K562 (cell line): Measurements from ENCODE around the gene SMIM13. TPM values are rescaled to one million over a fixed set of nuclear protein-coding genes. Genes with fewer than 3 reads are reported as not detected.

Experiments used
- CHCHD3 ChIP-seq: fragments of 250-450 bp; sonication (Bioruptor Pico); IDR thresholded peaks from 2 replicates; pipeline ENCODE4 v2.1.2; 2022; ENCODE audit warnings: mild to moderate bottlenecking
- CTCF ChIP-seq, 3 experiments: IDR thresholded peaks in 2 of 3; conservative IDR thresholded peaks in 1 of 3; 2 replicates each; pipeline ENCODE4 v1.5.1; 2011 to 2012; ENCODE audit warnings: low read length in 3 of 3, mild to moderate bottlenecking in 3 of 3, control low read depth in 2 of 3, improper control_type of control experiment in 1 of 3, inconsistent platforms in 1 of 3, low read depth in 1 of 3, mixed read lengths in 1 of 3, moderate library complexity in 1 of 3; ENCODE audit not compliant: insufficient read depth in 2 of 3
- ERF ChIP-seq: fragments of 450-650 bp; formaldehyde crosslinking; IDR thresholded peaks from 2 replicates; pipeline ENCODE4 v1.4.0; 2020; ENCODE audit warnings: mild to moderate bottlenecking, mixed read lengths
- GABPB1 ChIP-seq: sonication (generic); formaldehyde crosslinking; IDR thresholded peaks from 2 replicates; pipeline ENCODE4 v1.8.0; 2022; ENCODE audit warnings: mild to moderate bottlenecking, missing genetic modification reagents
- ID3 ChIP-seq, 2 experiments: fragments of 250-450 bp in 1 of 2; fragments of 450-650 bp in 1 of 2; sonication (Bioruptor Pico) in 1 of 2; IDR thresholded peaks; 2 replicates each; pipeline versions ENCODE4 v1.6.1 to v1.8.0; 2016 to 2021; ENCODE audit warnings: mild to moderate bottlenecking in 2 of 2, moderate library complexity in 2 of 2, missing compliant biosample characterization in 1 of 2, missing genetic modification characterization in 1 of 2
- ILK ChIP-seq: fragments of 450-650 bp; IDR thresholded peaks from 2 replicates; pipeline ENCODE4 v1.6.1; 2016; ENCODE audit warnings: missing genetic modification characterization, low read depth, mild to moderate bottlenecking, missing compliant biosample characterization, moderate library complexity, borderline replicate concordance
- KAT2B ChIP-seq: IDR thresholded peaks from one replicate; pipeline ENCODE4 v1.6.1; 2012; ENCODE audit warnings: low read depth, mild to moderate bottlenecking, control low read depth, inconsistent platforms, low read length, moderate library complexity
- POLR2H ChIP-seq: IDR thresholded peaks from 2 replicates; pipeline ENCODE4 v1.6.1; 2016; ENCODE audit warnings: missing genetic modification characterization, low read depth, mild to moderate bottlenecking, control low read depth, missing compliant biosample characterization, moderate library complexity
- RAD21 ChIP-seq, 2 experiments: fragments of 250-450 bp in 1 of 2; fragments of 450-650 bp in 1 of 2; sonication (Bioruptor Pico) in 1 of 2; formaldehyde crosslinking in 1 of 2; IDR thresholded peaks in 1 of 2; conservative IDR thresholded peaks in 1 of 2; 2 replicates each; pipeline versions ENCODE4 v1.4.0 to v1.8.0; 2020 to 2022; ENCODE audit warnings: mild to moderate bottlenecking in 2 of 2, moderate library complexity in 1 of 2
- U2AF1 ChIP-seq: fragments of 200-400 bp; formaldehyde crosslinking; optimal IDR thresholded peaks from 2 replicates; pipeline ENCODE3; 2017; ENCODE audit warnings: mild to moderate bottlenecking, low read depth, low read length, moderate library complexity
- ZNF124 ChIP-seq: sonication (generic); formaldehyde crosslinking; IDR thresholded peaks from 2 replicates; pipeline ENCODE4 v1.8.1; 2022; ENCODE audit warnings: missing genetic modification reagents
- ZNF41 ChIP-seq: fragments of 250-450 bp; sonication (Bioruptor Pico); conservative IDR thresholded peaks from 2 replicates; pipeline ENCODE4 v1.4.0; 2020; ENCODE audit warnings: mild to moderate bottlenecking
- polyA plus RNA-seq, 8 experiments: library from polyadenylated mRNA; depleted of rRNA in 4 of 8; stranded (reverse) in 5 of 8; unstranded in 3 of 8; fragments of >200 nt; fragmentation: Nextera tagmentation in 2 of 8; fragmentation: Illumina TruSeq in 1 of 8; extraction: Ambion mirVana in 2 of 8; extraction: Trizol in 1 of 8; gene quantifications; 2 replicates each; pipeline versions ENCODE4 v1.2.1 to v1.2.3, GENCODE V29; 2011 to 2014; ENCODE audit warnings: inconsistent platforms in 1 of 8, missing spikeins in 1 of 8
- total RNA-seq, 7 experiments: library from RNA; depleted of rRNA in 6 of 7; stranded (reverse); fragments of >200 nt in 6 of 7; fragmentation: Illumina TruSeq in 2 of 7; extraction: Trizol in 2 of 7; gene quantifications; 2 replicates each; pipeline versions ENCODE4 v1.2.1 to v1.2.3, GENCODE V29; 2011 to 2021; ENCODE audit warnings: low replicate concordance in 1 of 7
- TF ChIP-seq, protein P1 (sequence below), 2 experiments: fragments of 450-650 bp in 1 of 2; IDR thresholded peaks; 2 replicates each; pipeline ENCODE4 v1.6.1; 2011 to 2017; ENCODE audit warnings: low read depth in 2 of 2, antibody characterized with exemption in 1 of 2, borderline replicate concordance in 1 of 2, low read length in 1 of 2, mild to moderate bottlenecking in 1 of 2, mixed read lengths in 1 of 2; ENCODE audit not compliant: control insufficient read depth in 1 of 2
- TF ChIP-seq, protein P2 (sequence below): sonication (generic); formaldehyde crosslinking; IDR thresholded peaks from 2 replicates; pipeline ENCODE4 v1.8.1; 2023; ENCODE audit warnings: mild to moderate bottlenecking, missing genetic modification reagents
- TF ChIP-seq, protein P3 (sequence below): fragments of 250-450 bp; sonication (Bioruptor Pico); IDR thresholded peaks from 2 replicates; pipeline ENCODE4 v1.8.0; 2021; ENCODE audit warnings: moderate library complexity, mild to moderate bottlenecking, inconsistent platforms

SMIM13 gene
- total and polyA plus RNA-seq, 9 of the 15 experiments (the other 6 are each of a cell fraction or from before 2014, with no cell fraction given) = 5.5 to 24.8 (median 11.7) TPM

DNA sequence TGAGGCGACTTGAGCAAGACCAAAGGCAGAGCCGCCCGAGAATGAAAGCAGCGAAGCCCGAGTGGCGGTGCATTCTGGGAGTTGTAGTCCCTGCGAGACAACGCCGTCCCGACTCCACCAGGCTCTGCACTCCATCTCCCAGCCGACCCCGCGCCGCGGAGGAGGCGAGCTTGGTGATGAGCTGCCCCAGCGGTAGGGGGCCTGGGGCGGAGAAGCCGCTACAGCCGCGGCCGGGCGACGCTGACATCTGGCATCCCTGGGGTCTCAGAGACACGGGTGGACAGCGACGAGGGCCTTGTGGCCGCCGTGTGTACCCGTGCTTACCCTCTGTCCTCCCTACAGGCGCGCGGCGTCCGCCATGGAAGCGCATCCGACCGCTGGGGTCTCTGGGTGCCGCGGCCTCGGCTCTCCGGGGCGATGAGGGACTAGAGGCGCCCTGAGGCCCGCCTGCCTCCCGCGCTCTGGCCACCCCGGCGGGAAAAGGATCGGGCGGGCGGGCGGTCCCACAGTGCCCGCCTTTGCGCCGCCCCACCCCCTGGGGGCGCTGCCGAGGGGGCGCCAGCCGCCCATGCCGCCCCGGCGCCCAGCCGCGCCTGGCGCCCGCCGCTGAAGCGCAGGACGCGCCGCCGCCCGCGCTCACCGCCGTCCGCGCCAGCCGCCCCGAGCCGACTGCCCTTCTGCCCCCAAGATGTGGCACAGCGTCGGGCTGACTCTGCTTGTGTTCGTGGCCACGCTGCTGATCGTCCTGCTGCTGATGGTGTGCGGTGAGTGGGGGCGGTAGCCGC is at the start of gene SMIM13 (continued):
- TF ChIP-seq CTCF (IDR thresholded peaks at IDR 0.05 in 2 of 3, conservative IDR thresholded peaks at IDR 0.05 in 1 of 3; ENCODE audit: insufficient read depth in 2 of 3, low read depth in 1 of 3, low read length in 3 of 3) = peak; percentile 46 to 64 (median 57); a peak in 5 of 6 replicates
- no peak for TF ChIP-seq KAT2B
- TF ChIP-seq, protein P1, sequence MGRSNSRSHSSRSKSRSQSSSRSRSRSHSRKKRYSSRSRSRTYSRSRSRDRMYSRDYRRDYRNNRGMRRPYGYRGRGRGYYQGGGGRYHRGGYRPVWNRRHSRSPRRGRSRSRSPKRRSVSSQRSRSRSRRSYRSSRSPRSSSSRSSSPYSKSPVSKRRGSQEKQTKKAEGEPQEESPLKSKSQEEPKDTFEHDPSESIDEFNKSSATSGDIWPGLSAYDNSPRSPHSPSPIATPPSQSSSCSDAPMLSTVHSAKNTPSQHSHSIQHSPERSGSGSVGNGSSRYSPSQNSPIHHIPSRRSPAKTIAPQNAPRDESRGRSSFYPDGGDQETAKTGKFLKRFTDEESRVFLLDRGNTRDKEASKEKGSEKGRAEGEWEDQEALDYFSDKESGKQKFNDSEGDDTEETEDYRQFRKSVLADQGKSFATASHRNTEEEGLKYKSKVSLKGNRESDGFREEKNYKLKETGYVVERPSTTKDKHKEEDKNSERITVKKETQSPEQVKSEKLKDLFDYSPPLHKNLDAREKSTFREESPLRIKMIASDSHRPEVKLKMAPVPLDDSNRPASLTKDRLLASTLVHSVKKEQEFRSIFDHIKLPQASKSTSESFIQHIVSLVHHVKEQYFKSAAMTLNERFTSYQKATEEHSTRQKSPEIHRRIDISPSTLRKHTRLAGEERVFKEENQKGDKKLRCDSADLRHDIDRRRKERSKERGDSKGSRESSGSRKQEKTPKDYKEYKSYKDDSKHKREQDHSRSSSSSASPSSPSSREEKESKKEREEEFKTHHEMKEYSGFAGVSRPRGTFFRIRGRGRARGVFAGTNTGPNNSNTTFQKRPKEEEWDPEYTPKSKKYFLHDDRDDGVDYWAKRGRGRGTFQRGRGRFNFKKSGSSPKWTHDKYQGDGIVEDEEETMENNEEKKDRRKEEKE (IDR thresholded peaks at IDR 0.05; ENCODE audit: borderline replicate concordance in 1 of 2, control insufficient read depth in 1 of 2, low read depth in 2 of 2, low read length in 1 of 2) = 0 out of 4 replicates have a peak, but pooled peaks of 1 of the 2 experiments have one; percentile 71
- TF ChIP-seq ZNF124 (CRISPR knock-in tag) = no peak
- TF ChIP-seq ID3 (CRISPR knock-in tag; IDR thresholded peaks at IDR 0.05) = no peak
- TF ChIP-seq ID3 (tag; IDR thresholded peaks at IDR 0.05) = peak; percentile 83; the same call in 1 of the 2 replicates
- TF ChIP-seq ERF = peak; percentile 51
- TF ChIP-seq POLR2H (tag) = peak; percentile 84
- TF ChIP-seq ZNF41 (CRISPR knock-in tag) = no peak
- peak; percentile 5 to 31; a peak in 1 of 4 replicates for TF ChIP-seq RAD21 (CRISPR knock-in tag; conservative IDR thresholded peaks at IDR 0.05 in 1 of 2, IDR thresholded peaks at IDR 0.05 in 1 of 2)
- TF ChIP-seq, protein P2, sequence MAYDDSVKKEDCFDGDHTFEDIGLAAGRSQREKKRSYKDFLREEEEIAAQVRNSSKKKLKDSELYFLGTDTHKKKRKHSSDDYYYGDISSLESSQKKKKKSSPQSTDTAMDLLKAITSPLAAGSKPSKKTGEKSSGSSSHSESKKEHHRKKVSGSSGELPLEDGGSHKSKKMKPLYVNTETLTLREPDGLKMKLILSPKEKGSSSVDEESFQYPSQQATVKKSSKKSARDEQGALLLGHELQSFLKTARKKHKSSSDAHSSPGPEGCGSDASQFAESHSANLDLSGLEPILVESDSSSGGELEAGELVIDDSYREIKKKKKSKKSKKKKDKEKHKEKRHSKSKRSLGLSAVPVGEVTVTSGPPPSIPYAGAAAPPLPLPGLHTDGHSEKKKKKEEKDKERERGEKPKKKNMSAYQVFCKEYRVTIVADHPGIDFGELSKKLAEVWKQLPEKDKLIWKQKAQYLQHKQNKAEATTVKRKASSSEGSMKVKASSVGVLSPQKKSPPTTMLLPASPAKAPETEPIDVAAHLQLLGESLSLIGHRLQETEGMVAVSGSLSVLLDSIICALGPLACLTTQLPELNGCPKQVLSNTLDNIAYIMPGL = peak; percentile 94
- TF ChIP-seq ILK (tag) = no peak
- TF ChIP-seq CHCHD3 (CRISPR knock-in tag) = no peak
- TF ChIP-seq, protein P3, sequence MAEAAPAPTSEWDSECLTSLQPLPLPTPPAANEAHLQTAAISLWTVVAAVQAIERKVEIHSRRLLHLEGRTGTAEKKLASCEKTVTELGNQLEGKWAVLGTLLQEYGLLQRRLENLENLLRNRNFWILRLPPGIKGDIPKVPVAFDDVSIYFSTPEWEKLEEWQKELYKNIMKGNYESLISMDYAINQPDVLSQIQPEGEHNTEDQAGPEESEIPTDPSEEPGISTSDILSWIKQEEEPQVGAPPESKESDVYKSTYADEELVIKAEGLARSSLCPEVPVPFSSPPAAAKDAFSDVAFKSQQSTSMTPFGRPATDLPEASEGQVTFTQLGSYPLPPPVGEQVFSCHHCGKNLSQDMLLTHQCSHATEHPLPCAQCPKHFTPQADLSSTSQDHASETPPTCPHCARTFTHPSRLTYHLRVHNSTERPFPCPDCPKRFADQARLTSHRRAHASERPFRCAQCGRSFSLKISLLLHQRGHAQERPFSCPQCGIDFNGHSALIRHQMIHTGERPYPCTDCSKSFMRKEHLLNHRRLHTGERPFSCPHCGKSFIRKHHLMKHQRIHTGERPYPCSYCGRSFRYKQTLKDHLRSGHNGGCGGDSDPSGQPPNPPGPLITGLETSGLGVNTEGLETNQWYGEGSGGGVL (CRISPR knock-in tag) = no peak
- peak; percentile 72 for TF ChIP-seq GABPB1
- TF ChIP-seq U2AF1 = peak; percentile 55
